HEK293 (cell line): ENCODE results near the gene HMHB1.

Experiments used
- GLI4 ChIP-seq: fragments of 450-650 bp; formaldehyde crosslinking; IDR thresholded peaks from 2 replicates; pipeline ENCODE4 v1.5.1; 2016; ENCODE audit warnings: missing biosample characterization, missing genetic modification characterization
- ZBTB7A ChIP-seq: fragments of 450-650 bp; formaldehyde crosslinking; IDR thresholded peaks from 2 replicates; pipeline ENCODE4 v1.5.1; 2016; ENCODE audit warnings: low read depth, missing biosample characterization, missing genetic modification characterization
- ZSCAN16 ChIP-seq: fragments of 450-650 bp; formaldehyde crosslinking; IDR thresholded peaks from 2 replicates; pipeline ENCODE4 v1.5.1; 2016; ENCODE audit warnings: missing biosample characterization, missing genetic modification characterization
- TF ChIP-seq, protein P1 (sequence below): fragments of 450-650 bp; formaldehyde crosslinking; IDR thresholded peaks from 2 replicates; pipeline ENCODE4 v1.5.1; 2016; ENCODE audit warnings: missing biosample characterization, missing genetic modification characterization
- TF ChIP-seq, protein P2 (sequence below): fragments of 450-650 bp; formaldehyde crosslinking; IDR thresholded peaks from 2 replicates; pipeline ENCODE4; 2016; ENCODE audit warnings: missing biosample characterization, missing genetic modification characterization
- TF ChIP-seq, protein P3 (sequence below): fragments of 450-650 bp; formaldehyde crosslinking; IDR thresholded peaks from 2 replicates; pipeline ENCODE4 v1.5.1; 2016; ENCODE audit warnings: missing biosample characterization, missing genetic modification characterization

DNA sequence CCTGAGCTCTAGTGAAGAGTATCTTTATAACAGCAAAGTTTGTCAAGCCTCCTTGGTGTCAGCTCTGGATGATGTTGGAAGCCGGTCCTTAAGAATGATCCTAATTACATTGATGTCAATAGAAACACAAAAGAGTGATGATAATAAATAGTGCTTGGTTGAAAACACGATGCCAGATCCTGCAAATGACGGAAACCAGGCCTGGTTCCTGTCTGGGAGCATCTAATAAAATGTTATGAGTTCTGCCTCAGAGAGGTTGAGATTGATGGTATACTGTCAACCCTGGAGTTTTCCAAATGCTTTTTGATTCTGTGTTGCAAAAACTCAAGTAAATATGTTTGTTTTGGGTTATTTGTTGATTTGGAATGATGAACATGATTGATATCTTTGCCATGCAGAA is 23.3 kb downstream of the HMHB1 start:
- TF ChIP-seq, protein P1, sequence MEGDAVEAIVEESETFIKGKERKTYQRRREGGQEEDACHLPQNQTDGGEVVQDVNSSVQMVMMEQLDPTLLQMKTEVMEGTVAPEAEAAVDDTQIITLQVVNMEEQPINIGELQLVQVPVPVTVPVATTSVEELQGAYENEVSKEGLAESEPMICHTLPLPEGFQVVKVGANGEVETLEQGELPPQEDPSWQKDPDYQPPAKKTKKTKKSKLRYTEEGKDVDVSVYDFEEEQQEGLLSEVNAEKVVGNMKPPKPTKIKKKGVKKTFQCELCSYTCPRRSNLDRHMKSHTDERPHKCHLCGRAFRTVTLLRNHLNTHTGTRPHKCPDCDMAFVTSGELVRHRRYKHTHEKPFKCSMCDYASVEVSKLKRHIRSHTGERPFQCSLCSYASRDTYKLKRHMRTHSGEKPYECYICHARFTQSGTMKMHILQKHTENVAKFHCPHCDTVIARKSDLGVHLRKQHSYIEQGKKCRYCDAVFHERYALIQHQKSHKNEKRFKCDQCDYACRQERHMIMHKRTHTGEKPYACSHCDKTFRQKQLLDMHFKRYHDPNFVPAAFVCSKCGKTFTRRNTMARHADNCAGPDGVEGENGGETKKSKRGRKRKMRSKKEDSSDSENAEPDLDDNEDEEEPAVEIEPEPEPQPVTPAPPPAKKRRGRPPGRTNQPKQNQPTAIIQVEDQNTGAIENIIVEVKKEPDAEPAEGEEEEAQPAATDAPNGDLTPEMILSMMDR (tag by site-specific recombination) = no peak
- TF ChIP-seq, protein P2, sequence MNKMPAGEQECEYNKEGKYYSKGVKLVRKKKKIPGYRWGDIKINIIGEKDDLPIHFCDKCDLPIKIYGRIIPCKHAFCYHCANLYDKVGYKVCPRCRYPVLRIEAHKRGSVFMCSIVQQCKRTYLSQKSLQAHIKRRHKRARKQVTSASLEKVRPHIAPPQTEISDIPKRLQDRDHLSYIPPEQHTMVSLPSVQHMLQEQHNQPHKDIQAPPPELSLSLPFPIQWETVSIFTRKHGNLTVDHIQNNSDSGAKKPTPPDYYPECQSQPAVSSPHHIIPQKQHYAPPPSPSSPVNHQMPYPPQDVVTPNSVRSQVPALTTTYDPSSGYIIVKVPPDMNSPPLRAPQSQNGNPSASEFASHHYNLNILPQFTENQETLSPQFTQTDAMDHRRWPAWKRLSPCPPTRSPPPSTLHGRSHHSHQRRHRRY = no peak
- TF ChIP-seq ZBTB7A (tag by site-specific recombination) (no peak), ZSCAN16 (no peak), GLI4 (tag by site-specific recombination) (no peak)
- TF ChIP-seq, protein P3, sequence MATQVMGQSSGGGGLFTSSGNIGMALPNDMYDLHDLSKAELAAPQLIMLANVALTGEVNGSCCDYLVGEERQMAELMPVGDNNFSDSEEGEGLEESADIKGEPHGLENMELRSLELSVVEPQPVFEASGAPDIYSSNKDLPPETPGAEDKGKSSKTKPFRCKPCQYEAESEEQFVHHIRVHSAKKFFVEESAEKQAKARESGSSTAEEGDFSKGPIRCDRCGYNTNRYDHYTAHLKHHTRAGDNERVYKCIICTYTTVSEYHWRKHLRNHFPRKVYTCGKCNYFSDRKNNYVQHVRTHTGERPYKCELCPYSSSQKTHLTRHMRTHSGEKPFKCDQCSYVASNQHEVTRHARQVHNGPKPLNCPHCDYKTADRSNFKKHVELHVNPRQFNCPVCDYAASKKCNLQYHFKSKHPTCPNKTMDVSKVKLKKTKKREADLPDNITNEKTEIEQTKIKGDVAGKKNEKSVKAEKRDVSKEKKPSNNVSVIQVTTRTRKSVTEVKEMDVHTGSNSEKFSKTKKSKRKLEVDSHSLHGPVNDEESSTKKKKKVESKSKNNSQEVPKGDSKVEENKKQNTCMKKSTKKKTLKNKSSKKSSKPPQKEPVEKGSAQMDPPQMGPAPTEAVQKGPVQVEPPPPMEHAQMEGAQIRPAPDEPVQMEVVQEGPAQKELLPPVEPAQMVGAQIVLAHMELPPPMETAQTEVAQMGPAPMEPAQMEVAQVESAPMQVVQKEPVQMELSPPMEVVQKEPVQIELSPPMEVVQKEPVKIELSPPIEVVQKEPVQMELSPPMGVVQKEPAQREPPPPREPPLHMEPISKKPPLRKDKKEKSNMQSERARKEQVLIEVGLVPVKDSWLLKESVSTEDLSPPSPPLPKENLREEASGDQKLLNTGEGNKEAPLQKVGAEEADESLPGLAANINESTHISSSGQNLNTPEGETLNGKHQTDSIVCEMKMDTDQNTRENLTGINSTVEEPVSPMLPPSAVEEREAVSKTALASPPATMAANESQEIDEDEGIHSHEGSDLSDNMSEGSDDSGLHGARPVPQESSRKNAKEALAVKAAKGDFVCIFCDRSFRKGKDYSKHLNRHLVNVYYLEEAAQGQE (tag by site-specific recombination) = no peak
